Measurements from ENCODE around the gene MYH7B. TPM values are rescaled to one million over a fixed set of nuclear protein-coding genes. Genes with fewer than 3 reads are reported as not detected.

The MYH7B gene
- total RNA-seq, 1 experiment from 2014 or later, result 1.0 TPM

- Histone ChIP-seq H4K20me1 (ENCODE audit: insufficient read depth) (no peaks in the 10 kb centered on the region), H3K4me3 (no peak overlapping the region), H2AFZ (no peak overlapping the region), H3K4me1 (replicated peaks; ENCODE audit: insufficient read depth) (peaks cover 70% of the 10 kb centered on the region), H3K9me2 (ENCODE audit: insufficient read depth) (no peaks in the 10 kb centered on the region), H3F3A (ENCODE audit: insufficient read depth, low read depth) (peaks cover 26% of the 10 kb centered on the region), H3K27ac (peak overlapping the region; percentile 51), H3K79me2 (ENCODE audit: low read depth) (peaks cover 34% of the 10 kb centered on the region), H3K4me2 (peak overlapping the region; percentile 48), H3K36me3 (ENCODE audit: low read depth) (peaks cover 28% of the 10 kb centered on the region), H3K9me3 (ENCODE audit: insufficient read depth, low read depth) (no peaks in the 10 kb centered on the region), H3K27me3 (ENCODE audit: insufficient read depth, low read depth) (no peaks in the 10 kb centered on the region)
- TF ChIP-seq EZH2 (IDR thresholded peaks at IDR 0.05; ENCODE audit: low read depth) (no peak), CTCF (conservative IDR thresholded peaks at IDR 0.05) (no peak)
- no peak for DNase-seq
- intact Hi-C loops (cut with micrococcal nuclease; ENCODE audit: unreplicated experiment), result no loop called here
- ChIA-PET CTCF (interaction anchor here (0.6 kb wide), 1 partner anchor 72 kb away, joined by 3 read pairs; no protein-coding TSS in a partner anchor), POLR2A (ENCODE audit: unreplicated experiment) (interaction anchor here (0.6 kb wide), 1 partner anchor 1135 kb away, joined by 4 read pairs; no protein-coding TSS in a partner anchor)
- no TSS peak for BruUV-seq (replicated peaks)
Observed at GRCh38 chr20:34951652-34952051, 4.0 kb upstream of the MYH7B start.

GRCh38 chr20:34952671-34953070, 3.0 kb upstream of the MYH7B start:
- no peak overlapping the region for H2AFZ ChIP-seq
- H3K4me1 ChIP-seq (replicated peaks; ENCODE audit: insufficient read depth), result peaks cover 59% of the 10 kb centered on the region
- H3K4me3 ChIP-seq, result no peak overlapping the region
- peaks cover 17% of the 10 kb centered on the region for H3K36me3 ChIP-seq (ENCODE audit: low read depth)
- intact Hi-C loops (cut with micrococcal nuclease; ENCODE audit: unreplicated experiment), result no loop called here
- ChIA-PET POLR2A (ENCODE audit: unreplicated experiment) (no interaction called here), CTCF (interaction anchor here (0.6 kb wide), 1 partner anchor 65 kb away, joined by 3 read pairs; no protein-coding TSS in a partner anchor)
- no peaks in the 10 kb centered on the region for H4K20me1 ChIP-seq (ENCODE audit: insufficient read depth)
- peaks cover 19% of the 10 kb centered on the region for H3F3A ChIP-seq (ENCODE audit: insufficient read depth, low read depth)
- BruUV-seq (replicated peaks), result no TSS peak
- TF ChIP-seq EZH2 (IDR thresholded peaks at IDR 0.05; ENCODE audit: low read depth) (no peak), CTCF (conservative IDR thresholded peaks at IDR 0.05) (no peak)
- no peak overlapping the region for H3K4me2 ChIP-seq
- DNase-seq, result no peak
- no peaks in the 10 kb centered on the region for H3K9me2 ChIP-seq (ENCODE audit: insufficient read depth)
- no peaks in the 10 kb centered on the region for H3K9me3 ChIP-seq (ENCODE audit: insufficient read depth, low read depth)
- H3K27me3 ChIP-seq (ENCODE audit: insufficient read depth, low read depth), result no peaks in the 10 kb centered on the region
- H3K79me2 ChIP-seq (ENCODE audit: low read depth), result peaks cover 34% of the 10 kb centered on the region
- no peak overlapping the region for H3K27ac ChIP-seq

GRCh38 chr20:34953960-34954359, 1.7 kb upstream of the MYH7B start:
- Histone ChIP-seq H3K9me3 (ENCODE audit: insufficient read depth, low read depth) (no peaks in the 10 kb centered on the region), H2AFZ (no peak overlapping the region), H3K4me3 (peak overlapping the region; percentile 69; the same call in 1 of the 2 replicates), H3K27me3 (ENCODE audit: insufficient read depth, low read depth) (no peaks in the 10 kb centered on the region), H3K79me2 (ENCODE audit: low read depth) (peaks cover 32% of the 10 kb centered on the region), H3K4me2 (peak overlapping the region; percentile 100), H3F3A (ENCODE audit: insufficient read depth, low read depth) (peaks cover 19% of the 10 kb centered on the region), H3K9me2 (ENCODE audit: insufficient read depth) (no peaks in the 10 kb centered on the region), H3K36me3 (ENCODE audit: low read depth) (peaks cover 17% of the 10 kb centered on the region), H4K20me1 (ENCODE audit: insufficient read depth) (no peaks in the 10 kb centered on the region), H3K27ac (no peak overlapping the region), H3K4me1 (replicated peaks; ENCODE audit: insufficient read depth) (peaks cover 48% of the 10 kb centered on the region)
- ChIA-PET CTCF (interaction anchor here (0.7 kb wide), 1 partner anchor 16 kb away, joined by 3 read pairs; no protein-coding TSS in a partner anchor), POLR2A (ENCODE audit: unreplicated experiment) (no interaction called here)
- BruUV-seq (replicated peaks), result no TSS peak
- no peak for DNase-seq
- intact Hi-C loops (cut with micrococcal nuclease; ENCODE audit: unreplicated experiment), result no loop called here
- TF ChIP-seq EZH2 (IDR thresholded peaks at IDR 0.05; ENCODE audit: low read depth), result no peak
- TF ChIP-seq CTCF (conservative IDR thresholded peaks at IDR 0.05), result no peak
